ENCODE results near the gene NWD2. TPM values are rescaled to one million over a fixed set of nuclear protein-coding genes. Genes with fewer than 3 reads are reported as not detected.

NWD2 gene
- total and polyA plus RNA-seq, 10 of the 15 experiments (the other 5 are each of a cell fraction or from before 2014, with no cell fraction given), result not detected

DNA sequence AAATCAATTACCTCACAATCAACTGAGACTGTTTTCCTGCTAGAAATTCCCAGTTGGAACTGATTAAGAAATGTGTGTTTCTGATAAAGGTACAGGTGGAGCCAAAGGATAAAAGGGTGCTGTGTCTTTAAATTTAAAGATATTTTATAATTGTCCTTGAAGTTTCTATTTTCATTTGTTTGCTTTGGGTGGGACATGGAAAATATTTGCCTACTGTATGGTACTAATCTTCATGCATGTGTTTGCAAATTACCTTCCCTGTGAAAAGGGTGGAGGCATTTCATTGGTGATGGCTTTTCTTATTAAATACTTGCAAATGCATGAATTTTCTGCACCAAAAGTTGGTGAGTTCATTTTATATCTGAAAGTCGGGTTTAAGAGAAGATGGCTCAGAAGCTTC lies 225.7 kb downstream of the NWD2 start:
- H3K4me2 ChIP-seq (ENCODE audit: control insufficient read depth, insufficient read depth), result no peak overlapping the region
- 0% methylated on average over 1 of the region's 1 CpG for WGBS (ENCODE audit: insufficient coverage, insufficient replicate concordance, low lambda C conversion rate, missing lambda C conversion rate)
- no peak overlapping the region for H2AFZ ChIP-seq (ENCODE audit: control insufficient read depth, low read depth, low read length)
- no peaks in the 10 kb centered on the region for H4K20me1 ChIP-seq (ENCODE audit: control insufficient read depth, insufficient read depth)
- FAIRE-seq (no peak), ATAC-seq (no peak), DNase-seq (ENCODE audit: low read depth, low spot score) (no peak)
- intact Hi-C loops (cut with micrococcal nuclease; ENCODE audit: unreplicated experiment) (no loop called here), in situ Hi-C loops (cut with MboI) (no loop called here)
- no peak overlapping the region for H3K9ac ChIP-seq (ENCODE audit: control insufficient read depth, insufficient read depth, low read length)
- H3K9me3 ChIP-seq (replicated peaks; ENCODE audit: control insufficient read depth, insufficient read depth, low read length), result no peaks in the 10 kb centered on the region
- no peaks in the 10 kb centered on the region for H3K36me3 ChIP-seq (ENCODE audit: control insufficient read depth in 2 of 2, insufficient read depth in 2 of 2, low read length in 1 of 2)
- no peak for TF ChIP-seq RELA (IDR thresholded peaks at IDR 0.05; ENCODE audit: borderline replicate concordance, partially characterized antibody)
- TF ChIP-seq SREBF1 (IDR thresholded peaks at IDR 0.05; ENCODE audit: low read length), result no peak
- no peak overlapping the region for H3K27ac ChIP-seq (ENCODE audit: control insufficient read depth, insufficient read depth)
- no peak overlapping the region for H3K4me3 ChIP-seq
- POLR2A ChIA-PET, result no interaction called here
- SMC1A ChIA-PET (ENCODE audit: uncharacterized antibody, unreplicated experiment), result interaction anchor here (1.2 kb wide), 1 partner anchor 18 kb away, joined by 3 read pairs; no protein-coding TSS in a partner anchor
- H3K4me1 ChIP-seq (ENCODE audit: control insufficient read depth, insufficient read depth, low read length), result no peaks in the 10 kb centered on the region
- BruUV-seq (replicated peaks), result no TSS peak
- RAD21 ChIA-PET (ENCODE audit: unreplicated experiment), result no interaction called here
- CTCF ChIA-PET, result interaction anchor here (1.4 kb wide), 1 partner anchor 15 kb away, joined by 4 read pairs; no protein-coding TSS in a partner anchor
- H3K79me2 ChIP-seq (ENCODE audit: control insufficient read depth, insufficient read depth, low read length), result no peaks in the 10 kb centered on the region
- H3K27me3 ChIP-seq (replicated peaks in 1 of 2; ENCODE audit: control insufficient read depth in 2 of 2, insufficient read depth in 2 of 2, low read length in 1 of 2), result no peaks in the 10 kb centered on the region; a peak in 1 of 4 replicates

DNA sequence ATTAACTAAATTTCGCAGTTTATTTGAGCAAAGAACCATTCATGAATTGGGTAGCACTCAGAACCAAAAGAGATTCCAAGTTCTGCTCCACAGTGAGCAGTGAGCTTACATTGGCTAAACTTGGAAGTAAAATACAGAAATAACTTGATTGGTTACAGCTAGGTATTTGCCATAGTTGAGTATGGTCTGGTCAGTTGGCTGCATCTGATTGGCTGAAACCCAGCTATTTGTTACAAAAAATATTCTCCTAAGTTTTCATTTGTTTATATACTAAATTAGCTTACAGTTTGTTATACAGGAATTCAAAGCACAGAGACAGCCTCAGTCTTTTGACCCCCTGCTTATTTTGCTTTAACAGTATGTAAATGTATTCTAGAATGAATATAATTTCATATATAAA lies 226.6 kb downstream of the NWD2 start:
- CTCF ChIA-PET, result no interaction called here
- Histone ChIP-seq H3K27ac (ENCODE audit: control insufficient read depth, insufficient read depth) (no peak overlapping the region), H4K20me1 (ENCODE audit: control insufficient read depth, insufficient read depth) (no peaks in the 10 kb centered on the region), H2AFZ (ENCODE audit: control insufficient read depth, low read depth, low read length) (no peak overlapping the region), H3K9ac (ENCODE audit: control insufficient read depth, insufficient read depth, low read length) (no peak overlapping the region), H3K4me1 (ENCODE audit: control insufficient read depth, insufficient read depth, low read length) (no peaks in the 10 kb centered on the region), H3K4me2 (ENCODE audit: control insufficient read depth, insufficient read depth) (no peak overlapping the region), H3K79me2 (ENCODE audit: control insufficient read depth, insufficient read depth, low read length) (no peaks in the 10 kb centered on the region), H3K36me3 (ENCODE audit: control insufficient read depth in 2 of 2, insufficient read depth in 2 of 2, low read length in 1 of 2) (no peaks in the 10 kb centered on the region), H3K9me3 (replicated peaks; ENCODE audit: control insufficient read depth, insufficient read depth, low read length) (no peaks in the 10 kb centered on the region), H3K4me3 (no peak overlapping the region), H3K27me3 (replicated peaks in 1 of 2; ENCODE audit: control insufficient read depth in 2 of 2, insufficient read depth in 2 of 2, low read length in 1 of 2) (no peaks in the 10 kb centered on the region; a peak in 1 of 4 replicates)
- intact Hi-C loops (cut with micrococcal nuclease; ENCODE audit: unreplicated experiment), result no loop called here
- SMC1A ChIA-PET (ENCODE audit: uncharacterized antibody, unreplicated experiment), result interaction anchor here (1.9 kb wide), 1 partner anchor 14 kb away, joined by 7 read pairs; no protein-coding TSS in a partner anchor
- ATAC-seq (no peak), FAIRE-seq (no peak), DNase-seq (ENCODE audit: low read depth, low spot score) (no peak)
- POLR2A ChIA-PET, result no interaction called here
- WGBS (ENCODE audit: insufficient coverage, insufficient replicate concordance, low lambda C conversion rate, missing lambda C conversion rate), result 0% methylated on average over 1 of the region's 1 CpG
- in situ Hi-C loops (cut with MboI), result no loop called here
- BruUV-seq (replicated peaks), result no TSS peak
- TF ChIP-seq SMAD5 (IDR thresholded peaks at IDR 0.05; ENCODE audit: low read depth), result no peak
- TF ChIP-seq RB1 (IDR thresholded peaks at IDR 0.05; ENCODE audit: borderline replicate concordance), result no peak
- no peak for TF ChIP-seq YBX1 (IDR thresholded peaks at IDR 0.05)
- TF ChIP-seq POLR2A (IDR thresholded peaks at IDR 0.05; ENCODE audit: low read depth, low read length), result no peak
- no peak for TF ChIP-seq ZNF217 (IDR thresholded peaks at IDR 0.05)
- TF ChIP-seq RUNX3 (IDR thresholded peaks at IDR 0.05; ENCODE audit: low read length), result no peak
- no peak for TF ChIP-seq SRF (IDR thresholded peaks at IDR 0.05; ENCODE audit: low read depth in 2 of 2, low read length in 2 of 2)
- no peak for TF ChIP-seq NBN (IDR thresholded peaks at IDR 0.05)
- no peak for TF ChIP-seq MTA2 (IDR thresholded peaks at IDR 0.05; ENCODE audit: low read depth)
- TF ChIP-seq, protein P1, sequence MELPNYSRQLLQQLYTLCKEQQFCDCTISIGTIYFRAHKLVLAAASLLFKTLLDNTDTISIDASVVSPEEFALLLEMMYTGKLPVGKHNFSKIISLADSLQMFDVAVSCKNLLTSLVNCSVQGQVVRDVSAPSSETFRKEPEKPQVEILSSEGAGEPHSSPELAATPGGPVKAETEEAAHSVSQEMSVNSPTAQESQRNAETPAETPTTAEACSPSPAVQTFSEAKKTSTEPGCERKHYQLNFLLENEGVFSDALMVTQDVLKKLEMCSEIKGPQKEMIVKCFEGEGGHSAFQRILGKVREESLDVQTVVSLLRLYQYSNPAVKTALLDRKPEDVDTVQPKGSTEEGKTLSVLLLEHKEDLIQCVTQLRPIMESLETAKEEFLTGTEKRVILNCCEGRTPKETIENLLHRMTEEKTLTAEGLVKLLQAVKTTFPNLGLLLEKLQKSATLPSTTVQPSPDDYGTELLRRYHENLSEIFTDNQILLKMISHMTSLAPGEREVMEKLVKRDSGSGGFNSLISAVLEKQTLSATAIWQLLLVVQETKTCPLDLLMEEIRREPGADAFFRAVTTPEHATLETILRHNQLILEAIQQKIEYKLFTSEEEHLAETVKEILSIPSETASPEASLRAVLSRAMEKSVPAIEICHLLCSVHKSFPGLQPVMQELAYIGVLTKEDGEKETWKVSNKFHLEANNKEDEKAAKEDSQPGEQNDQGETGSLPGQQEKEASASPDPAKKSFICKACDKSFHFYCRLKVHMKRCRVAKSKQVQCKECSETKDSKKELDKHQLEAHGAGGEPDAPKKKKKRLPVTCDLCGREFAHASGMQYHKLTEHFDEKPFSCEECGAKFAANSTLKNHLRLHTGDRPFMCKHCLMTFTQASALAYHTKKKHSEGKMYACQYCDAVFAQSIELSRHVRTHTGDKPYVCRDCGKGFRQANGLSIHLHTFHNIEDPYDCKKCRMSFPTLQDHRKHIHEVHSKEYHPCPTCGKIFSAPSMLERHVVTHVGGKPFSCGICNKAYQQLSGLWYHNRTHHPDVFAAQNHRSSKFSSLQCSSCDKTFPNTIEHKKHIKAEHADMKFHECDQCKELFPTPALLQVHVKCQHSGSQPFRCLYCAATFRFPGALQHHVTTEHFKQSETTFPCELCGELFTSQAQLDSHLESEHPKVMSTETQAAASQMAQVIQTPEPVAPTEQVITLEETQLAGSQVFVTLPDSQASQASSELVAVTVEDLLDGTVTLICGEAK (IDR thresholded peaks at IDR 0.05; ENCODE audit: borderline replicate concordance), result no peak
- TF ChIP-seq FOXM1 (IDR thresholded peaks at IDR 0.05; ENCODE audit: low read depth, low read length), result no peak
- TF ChIP-seq EED (IDR thresholded peaks at IDR 0.05; ENCODE audit: low read depth), result no peak
- RAD21 ChIA-PET (ENCODE audit: unreplicated experiment), result no interaction called here
